Activated CD4-positive, alpha-beta T cell treated with anti-CD3 and anti-CD28 coated beads, Interleukin-2, amount 10 ng/mL, durations not matched to agents 7 days and 5 days (primary cell): ENCODE data around the gene YWHAE. TPM values are rescaled to one million over a fixed set of nuclear protein-coding genes. Genes with fewer than 3 reads are reported as not detected.
A peak's percentile ranks its signal among the peaks of the same experiment; 100 is the strongest.
"Not testable (repeated sequence)": the region's sequence is repeated elsewhere in the genome, so short reads cannot be mapped to it uniquely, and the experiment has no call there.

Experiments used
- CTCF ChIA-PET: fragments of 350-600 bp; sonication (Branson Sonifier 250); formaldehyde crosslinking; loops from one replicate; lab custom pipeline; 2021; ENCODE audit warnings: antibody characterized with exemption; lab: Charles Lee
- POLR2A ChIA-PET: fragments of 350-600 bp; sonication (Branson Sonifier 250); formaldehyde crosslinking; loops from one replicate; lab custom pipeline; 2021; ENCODE audit warnings: antibody characterized with exemption; lab: Charles Lee
- DNase-seq: peaks from one replicate; pipeline ENCODE4 v3.0.0-alpha.2; 2020
- H3K27ac Mint-ChIP-seq: one replicate; pipeline ENCODE4 v1.8.0; 2021; ENCODE audit warnings: mild to moderate bottlenecking, moderate library complexity, mixed read lengths
- H3K27me3 Mint-ChIP-seq: one replicate; pipeline ENCODE4 v1.8.0; 2021; ENCODE audit warnings: mixed read lengths
- H3K36me3 Mint-ChIP-seq: one replicate; pipeline ENCODE4 v1.8.0; 2021; ENCODE audit warnings: low read depth, mixed read lengths
- H3K4me1 Mint-ChIP-seq: one replicate; pipeline ENCODE4 v1.8.0; 2021; ENCODE audit warnings: mixed read lengths
- H3K4me3 Mint-ChIP-seq: one replicate; pipeline ENCODE4 v1.8.0; 2021; ENCODE audit warnings: mild to moderate bottlenecking, moderate library complexity, mixed read lengths
- H3K9me3 Mint-ChIP-seq: one replicate; pipeline ENCODE4 v1.8.0; 2021; ENCODE audit warnings: mixed read lengths
- total RNA-seq, 2 experiments: library from RNA; stranded (reverse); gene quantifications; one replicate each; pipeline ENCODE4 v1.2.3, GENCODE V29; 2021

YWHAE gene
- total RNA-seq, 2 experiments from 2014 or later: 340 to 435 TPM

DNA sequence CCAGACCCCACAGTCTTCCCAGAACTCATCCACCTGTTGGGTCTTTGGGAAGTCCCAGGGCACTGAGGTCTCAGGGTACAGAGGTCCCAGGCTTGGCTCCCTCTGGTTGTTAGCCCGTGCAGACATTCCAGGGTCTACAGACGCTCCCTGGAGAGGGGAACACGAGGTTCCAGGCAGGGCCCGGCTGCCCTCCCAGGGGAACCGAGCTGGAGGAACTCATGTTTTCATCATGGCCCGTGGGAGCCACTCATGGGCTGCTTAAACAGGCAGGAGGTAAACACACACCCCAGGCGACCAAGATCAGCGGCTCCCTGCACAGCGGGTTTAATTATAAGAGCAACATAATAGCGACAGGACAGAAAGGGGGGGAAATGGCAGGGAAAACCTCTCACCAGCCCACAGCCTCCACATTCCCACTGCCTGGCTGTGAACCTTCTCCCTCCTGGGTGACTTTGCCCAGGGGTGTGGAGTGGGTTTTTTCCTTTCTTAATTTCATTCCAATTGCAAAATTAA is 84.1 kb downstream of the YWHAE start:
- Mint-ChIP-seq H3K9me3 (no peaks in the 10 kb centered on the region), H3K27me3 (peaks cover 13% of the 10 kb centered on the region), H3K4me1 (no peaks in the 10 kb centered on the region), H3K4me3 (no peak overlapping the region), H3K27ac (no peak overlapping the region), H3K36me3 (no peaks in the 10 kb centered on the region)
- DNase-seq: no peak
- POLR2A ChIA-PET: no interaction called here
- CTCF ChIA-PET: interaction anchor here (0.7 kb wide), 1 partner anchor 17 kb away, joined by 3 read pairs; no protein-coding TSS in a partner anchor

GRCh38 chr17:1315409-1315808 is 84.6 kb downstream of the YWHAE start:
- no peaks in the 10 kb centered on the region for H3K9me3 Mint-ChIP-seq
- H3K36me3 Mint-ChIP-seq: no peaks in the 10 kb centered on the region
- no peaks in the 10 kb centered on the region for H3K4me1 Mint-ChIP-seq
- DNase-seq: no peak
- CTCF ChIA-PET: interaction anchor here (0.8 to 1.3 kb wide), 2 partner anchors 17 to 76 kb away, joined by 3 to 5 read pairs; no protein-coding TSS in a partner anchor
- H3K4me3 Mint-ChIP-seq: no peak overlapping the region
- no peak overlapping the region for H3K27ac Mint-ChIP-seq
- H3K27me3 Mint-ChIP-seq: peaks cover 13% of the 10 kb centered on the region
- POLR2A ChIA-PET: no interaction called here

- no peak overlapping the region for H3K4me3 Mint-ChIP-seq
- H3K27ac Mint-ChIP-seq: no peak overlapping the region
- CTCF ChIA-PET: interaction anchor here (0.6 kb wide), 1 partner anchor 856 kb away, joined by 3 read pairs; no protein-coding TSS in a partner anchor
- H3K27me3 Mint-ChIP-seq: peaks cover 13% of the 10 kb centered on the region
- H3K4me1 Mint-ChIP-seq: no peaks in the 10 kb centered on the region
- POLR2A ChIA-PET: no interaction called here
- no peak for DNase-seq
- H3K36me3 Mint-ChIP-seq: no peaks in the 10 kb centered on the region
- H3K9me3 Mint-ChIP-seq: no peaks in the 10 kb centered on the region
Observed at GRCh38 chr17:1313270-1314005, 86.6 kb downstream of the YWHAE start.

GRCh38 chr17:1312261-1312870 is 87.7 kb downstream of the YWHAE start:
- Mint-ChIP-seq H3K4me1 (no peaks in the 10 kb centered on the region), H3K4me3 (no peak overlapping the region), H3K9me3 (no peaks in the 10 kb centered on the region), H3K27ac (no peak overlapping the region), H3K27me3 (peaks cover 13% of the 10 kb centered on the region), H3K36me3 (no peaks in the 10 kb centered on the region)
- CTCF ChIA-PET: no interaction called here
- peak; percentile 32 for DNase-seq
- POLR2A ChIA-PET: no interaction called here

GRCh38 chr17:1307829-1308228 is 92.2 kb downstream of the YWHAE start:
- H3K27ac Mint-ChIP-seq, H3K4me3 Mint-ChIP-seq, H3K36me3 Mint-ChIP-seq, H3K9me3 Mint-ChIP-seq, POLR2A ChIA-PET, DNase-seq, H3K4me1 Mint-ChIP-seq, H3K27me3 Mint-ChIP-seq: not testable (repeated sequence)
- CTCF ChIA-PET: interaction anchor here (0.8 kb wide), 1 partner anchor 9 kb away, joined by 4 read pairs; no protein-coding TSS in a partner anchor

DNA sequence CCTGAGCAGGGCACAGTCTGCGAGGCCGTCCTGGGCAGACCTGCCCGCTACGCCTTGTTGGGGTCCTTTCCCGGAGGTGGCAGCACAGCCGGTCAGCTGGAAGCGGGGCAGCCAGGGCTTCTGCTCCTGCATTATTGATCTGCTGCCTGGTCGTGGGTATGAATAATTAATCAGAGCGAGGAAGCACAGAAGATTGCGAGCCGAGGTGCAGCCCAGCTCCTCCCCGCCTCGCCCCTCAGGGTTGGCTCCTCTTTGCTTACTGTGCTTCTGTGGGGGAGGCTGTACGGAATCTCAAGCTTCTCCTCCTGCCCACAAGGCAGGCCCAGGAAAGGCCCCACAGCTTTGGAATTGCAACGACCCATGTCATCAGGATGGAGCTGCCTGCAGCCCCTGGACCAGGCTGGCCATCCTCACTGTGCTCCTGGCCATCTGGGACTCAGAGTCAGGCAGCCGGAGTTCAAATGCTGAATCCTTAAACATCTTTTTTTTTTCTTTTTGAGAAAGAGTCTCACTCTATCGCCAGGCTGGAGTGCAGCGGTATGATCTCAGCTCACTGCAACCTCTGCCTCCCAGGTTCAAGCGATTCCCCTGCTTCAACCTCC is 95.0 kb downstream of the YWHAE start:
- ChIA-PET CTCF (interaction anchor here (1.5 kb wide), 1 partner anchor 26 kb away, joined by 3 read pairs; no protein-coding TSS in a partner anchor), POLR2A (no interaction called here)
- H3K4me3 Mint-ChIP-seq: no peak overlapping the region
- H3K27ac Mint-ChIP-seq: no peak overlapping the region
- H3K36me3 Mint-ChIP-seq: no peaks in the 10 kb centered on the region
- H3K4me1 Mint-ChIP-seq: peaks cover 4% of the 10 kb centered on the region
- no peak for DNase-seq
- H3K27me3 Mint-ChIP-seq: peaks cover 4% of the 10 kb centered on the region
- no peaks in the 10 kb centered on the region for H3K9me3 Mint-ChIP-seq

GRCh38 chr17:1304522-1304921 is 95.5 kb downstream of the YWHAE start:
- Mint-ChIP-seq H3K36me3 (no peaks in the 10 kb centered on the region), H3K9me3 (no peaks in the 10 kb centered on the region), H3K4me3 (no peak overlapping the region), H3K27ac (no peak overlapping the region), H3K27me3 (peaks cover 6% of the 10 kb centered on the region), H3K4me1 (peaks cover 4% of the 10 kb centered on the region)
- POLR2A ChIA-PET: no interaction called here
- CTCF ChIA-PET: interaction anchor here (0.6 to 1.5 kb wide), 2 partner anchors 26 to 163 kb away, joined by 3 to 4 read pairs; no protein-coding TSS in a partner anchor
- no peak for DNase-seq

DNA sequence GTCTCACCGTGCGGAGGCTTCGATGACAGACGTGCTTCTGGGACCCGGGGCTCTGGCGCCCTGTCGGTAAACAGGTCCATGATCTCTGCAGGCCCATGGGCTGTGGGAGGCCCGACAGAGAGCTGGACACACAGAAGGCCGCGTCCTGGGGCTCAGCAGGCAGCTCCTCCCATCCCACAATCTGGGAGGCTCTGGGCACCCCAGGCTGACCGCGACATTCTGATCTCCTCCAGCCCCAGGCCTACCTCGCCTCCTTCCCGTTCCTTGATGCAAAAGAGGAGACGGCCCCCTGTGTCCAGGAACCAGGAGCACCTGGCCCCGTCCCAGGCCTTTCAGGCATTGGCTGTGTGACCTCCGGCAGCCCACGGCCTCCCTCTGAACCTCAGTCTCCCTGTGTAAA is 97.3 kb downstream of the YWHAE start:
- Mint-ChIP-seq H3K27me3 (peaks cover 7% of the 10 kb centered on the region), H3K36me3 (no peaks in the 10 kb centered on the region), H3K9me3 (no peaks in the 10 kb centered on the region), H3K27ac (no peak overlapping the region), H3K4me3 (no peak overlapping the region), H3K4me1 (peaks cover 18% of the 10 kb centered on the region)
- DNase-seq: no peak
- CTCF ChIA-PET: no interaction called here
- POLR2A ChIA-PET: no interaction called here

GRCh38 chr17:1301546-1301945 is 98.5 kb downstream of the YWHAE start:
- Mint-ChIP-seq H3K36me3 (no peaks in the 10 kb centered on the region), H3K4me1 (peaks cover 28% of the 10 kb centered on the region), H3K9me3 (no peaks in the 10 kb centered on the region), H3K4me3 (no peak overlapping the region), H3K27me3 (peaks cover 6% of the 10 kb centered on the region), H3K27ac (no peak overlapping the region)
- ChIA-PET CTCF (no interaction called here), POLR2A (no interaction called here)
- no peak for DNase-seq

DNA sequence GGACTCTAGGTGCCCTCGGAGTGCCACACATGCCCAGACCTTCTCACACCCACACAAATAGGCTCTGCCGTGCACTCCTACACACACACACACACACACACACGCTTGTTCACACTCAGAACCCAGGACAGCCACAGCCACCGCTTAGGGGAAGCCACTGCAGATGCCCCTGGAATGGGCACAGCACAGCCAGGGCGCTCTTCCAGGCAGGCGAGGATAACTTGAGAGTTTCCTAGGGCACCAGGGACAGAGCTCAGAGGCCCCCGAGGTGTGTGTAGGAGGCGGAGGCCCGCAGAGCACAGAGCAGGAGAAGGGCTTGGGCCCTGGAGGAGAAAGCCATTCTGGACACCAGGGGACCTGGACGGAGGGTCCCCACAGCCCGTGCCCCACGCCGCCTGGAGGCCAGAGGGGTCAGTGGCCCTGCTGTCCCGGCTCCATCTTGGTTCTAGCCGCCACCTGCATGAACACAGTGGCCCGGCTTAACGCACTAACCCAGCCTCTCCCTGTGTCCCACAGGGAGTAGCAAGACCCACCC is 99.6 kb downstream of the YWHAE start:
- Mint-ChIP-seq H3K4me1 (peaks cover 33% of the 10 kb centered on the region), H3K27me3 (peaks cover 6% of the 10 kb centered on the region), H3K27ac (no peak overlapping the region), H3K4me3 (no peak overlapping the region), H3K9me3 (no peaks in the 10 kb centered on the region), H3K36me3 (peaks cover 1% of the 10 kb centered on the region)
- ChIA-PET CTCF (no interaction called here), POLR2A (no interaction called here)
- DNase-seq: no peak

- peaks cover 1% of the 10 kb centered on the region for H3K36me3 Mint-ChIP-seq
- H3K27ac Mint-ChIP-seq: no peak overlapping the region
- H3K4me3 Mint-ChIP-seq: no peak overlapping the region
- H3K9me3 Mint-ChIP-seq: no peaks in the 10 kb centered on the region
- CTCF ChIA-PET: interaction anchor here (0.7 to 3.8 kb wide), 4 partner anchors 8 to 33 kb away, joined by 3 to 17 read pairs (median 4); no protein-coding TSS in a partner anchor
- POLR2A ChIA-PET: no interaction called here
- no peak for DNase-seq
- H3K27me3 Mint-ChIP-seq: peaks cover 6% of the 10 kb centered on the region
- peaks cover 39% of the 10 kb centered on the region for H3K4me1 Mint-ChIP-seq
Observed at GRCh38 chr17:1299552-1300370, 100.3 kb downstream of the YWHAE start.

GRCh38 chr17:1298606-1299005 is 101.4 kb downstream of the YWHAE start:
- Mint-ChIP-seq H3K4me3 (no peak overlapping the region), H3K36me3 (peaks cover 3% of the 10 kb centered on the region), H3K9me3 (no peaks in the 10 kb centered on the region), H3K4me1 (peaks cover 51% of the 10 kb centered on the region), H3K27me3 (peaks cover 7% of the 10 kb centered on the region), H3K27ac (no peak overlapping the region)
- CTCF ChIA-PET: interaction anchor here (0.7 to 3.8 kb wide), 5 partner anchors 9 to 34 kb away, joined by 3 to 17 read pairs (median 4); no protein-coding TSS in a partner anchor
- POLR2A ChIA-PET: no interaction called here
- peak; percentile 26 for DNase-seq
